Right cardiac atrium (tissue), 5 donors: ENCODE data around the gene PSMF1. TPM values are rescaled to one million over a fixed set of nuclear protein-coding genes. Genes with fewer than 3 reads are reported as not detected.

Experiments used
- ATAC-seq, 2 donors: fragments of 200-7000 bp; cut with Tn5 transposase; one replicate each; pipeline versions ENCODE4 v1.8.0 to v1.9.1; 2020; ENCODE audit warnings: moderate library complexity in 2 of 2, mild to moderate bottlenecking in 1 of 2
- DNase-seq, 3 donors: peaks; one replicate each; pipeline ENCODE4 v3.0.0-alpha.2; 2020
- H3K27ac ChIP-seq: one replicate; pipeline ENCODE4 v1.5.1; 2013; ENCODE audit warnings: mild to moderate bottlenecking, low read length, control low read depth, moderate library complexity
- H3K27me3 ChIP-seq: one replicate; pipeline ENCODE4 v1.6.1; 2013; ENCODE audit not compliant: control insufficient read depth, insufficient read depth
- H3K4me1 ChIP-seq: one replicate; pipeline ENCODE4 v1.6.1; 2013; ENCODE audit warnings: low read length; ENCODE audit not compliant: control insufficient read depth, insufficient read depth
- H3K4me3 ChIP-seq: one replicate; pipeline ENCODE4 v1.5.1; 2013; ENCODE audit warnings: low read length, control low read depth
- H3K9me3 ChIP-seq: one replicate; pipeline ENCODE4 v1.6.1; 2013; ENCODE audit warnings: low read length; ENCODE audit not compliant: control insufficient read depth
- WGBS: extraction: QIAGEN DNeasy Blood & Tissue Kit; methylation state at CpG from one replicate; pipeline ENCODE4 v1.1.7; 2013; 5-methylcytosine and 5-hydroxymethylcytosine counted together
- intact Hi-C, 4 donors: fragments of 100-400 bp; cut with DNase I; formaldehyde crosslinking; loops; one replicate each; pipeline versions ENCODE4 v1.11.0 to v1.14.0; 2022 to 2023
- polyA plus RNA-seq: library from polyadenylated mRNA; stranded (reverse); fragments of 200-250 nt; gene quantifications from one replicate; pipeline ENCODE4 v1.2.3, GENCODE V29; 2013
- total RNA-seq, 4 donors: library from RNA; stranded (reverse); fragmentation: NEBNext Ultra II Directional; extraction: Animal tissue kit (Norgen Biotek cat#: 25700); gene quantifications; one replicate each; pipeline ENCODE4 v1.2.1, GENCODE V29; 2021
- donor health status: healthy with polysubstance abuse.
- donor health status: DM: no; HTN: yes; CAD: no.
- donor health status: DM: no; HTN: no; CAD: no.
- donor health status: DM: no; HTN: yes; CAD: no; lungs with severe emphysema.
- donor health status: DM: yes; HTN: yes; CAD: no.

Gene PSMF1
- total and polyA plus RNA-seq, 5 donors, result 49.1 to 128 (median 115) TPM

DNA sequence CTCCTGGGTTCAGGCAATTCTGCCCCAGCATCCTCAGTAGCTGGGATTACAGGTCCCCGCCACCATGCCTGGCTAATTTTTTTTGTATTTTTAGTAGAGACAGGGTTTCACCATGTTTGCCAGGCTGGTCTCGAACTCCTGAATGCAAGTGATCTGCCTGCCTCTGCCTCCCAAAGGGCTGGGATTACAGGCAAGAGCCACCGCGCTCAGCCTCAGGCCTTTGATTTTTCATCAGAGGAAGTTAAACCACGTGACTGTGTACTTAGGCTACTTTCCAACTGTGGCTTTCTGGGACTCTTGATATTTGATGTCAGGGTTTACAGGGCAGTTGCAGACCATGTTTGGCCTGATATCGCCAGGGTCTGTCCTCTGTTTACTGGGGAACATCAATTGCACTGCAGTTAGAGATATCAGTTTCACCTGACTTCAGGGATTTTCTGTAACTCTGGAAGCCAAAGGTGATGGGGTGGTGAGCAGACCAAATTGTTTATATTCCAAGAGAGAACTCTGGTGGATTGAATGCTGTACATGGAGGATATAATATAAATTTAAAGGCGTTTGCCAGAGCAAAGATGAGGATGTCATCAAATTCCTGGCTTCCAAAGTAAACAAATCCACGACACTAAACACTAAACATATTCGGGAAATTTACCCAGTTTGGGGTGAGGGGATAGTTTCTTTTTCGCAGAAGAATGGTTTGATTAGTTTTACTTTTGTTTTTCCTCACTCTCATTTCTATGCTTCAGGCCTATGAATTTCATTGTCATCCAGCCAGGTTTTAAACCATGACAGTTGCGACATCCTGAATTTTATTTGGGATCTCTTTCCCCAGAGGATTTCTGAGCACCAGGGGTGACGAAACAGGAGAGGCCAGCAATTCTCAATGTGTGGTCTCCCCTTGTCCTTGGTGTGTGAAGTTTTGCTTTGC is 4.2 kb downstream of the PSMF1 start:
- Histone ChIP-seq H3K27me3 (no peaks in the 10 kb centered on the region), H3K4me3 (no peak overlapping the region), H3K9me3 (no peaks in the 10 kb centered on the region), H3K4me1 (peaks cover 14% of the 10 kb centered on the region), H3K27ac (no peak overlapping the region)
- WGBS, result 40% methylated on average over 12 of the region's 12 CpGs
- intact Hi-C loops, result no loop called here
- peak; percentile 55 to 82 (median 70) for DNase-seq
- ATAC-seq, result peak; percentile 38 to 50

- no peak overlapping the region for H3K27ac ChIP-seq
- 88% methylated on average over 3 of the region's 3 CpGs for WGBS
- peaks cover 11% of the 10 kb centered on the region for H3K4me1 ChIP-seq
- H3K9me3 ChIP-seq, result no peaks in the 10 kb centered on the region
- intact Hi-C loops, result no loop called here
- no peaks in the 10 kb centered on the region for H3K27me3 ChIP-seq
- no peak for DNase-seq
- ATAC-seq, result no peak
- H3K4me3 ChIP-seq, result no peak overlapping the region
Observed at GRCh38 chr20:1123666-1124065, 5.3 kb downstream of the PSMF1 start.

- Histone ChIP-seq H3K4me3 (no peak overlapping the region), H3K27me3 (no peaks in the 10 kb centered on the region), H3K27ac (no peak overlapping the region), H3K4me1 (peaks cover 10% of the 10 kb centered on the region), H3K9me3 (no peaks in the 10 kb centered on the region)
- intact Hi-C loops, result no loop called here
- no peak for DNase-seq
- WGBS, result 37% methylated on average over 3 of the region's 3 CpGs
- no peak for ATAC-seq
Observed at GRCh38 chr20:1124421-1124820, 6.0 kb downstream of the PSMF1 start.

- DNase-seq (no peak), ATAC-seq (no peak)
- 82% methylated on average over 7 of the region's 7 CpGs for WGBS
- Histone ChIP-seq H3K27ac (no peak overlapping the region), H3K4me3 (no peak overlapping the region), H3K27me3 (no peaks in the 10 kb centered on the region), H3K4me1 (peaks cover 6% of the 10 kb centered on the region), H3K9me3 (no peaks in the 10 kb centered on the region)
- intact Hi-C loops, result no loop called here
Observed at GRCh38 chr20:1125277-1125676, 6.9 kb downstream of the PSMF1 start.

DNA sequence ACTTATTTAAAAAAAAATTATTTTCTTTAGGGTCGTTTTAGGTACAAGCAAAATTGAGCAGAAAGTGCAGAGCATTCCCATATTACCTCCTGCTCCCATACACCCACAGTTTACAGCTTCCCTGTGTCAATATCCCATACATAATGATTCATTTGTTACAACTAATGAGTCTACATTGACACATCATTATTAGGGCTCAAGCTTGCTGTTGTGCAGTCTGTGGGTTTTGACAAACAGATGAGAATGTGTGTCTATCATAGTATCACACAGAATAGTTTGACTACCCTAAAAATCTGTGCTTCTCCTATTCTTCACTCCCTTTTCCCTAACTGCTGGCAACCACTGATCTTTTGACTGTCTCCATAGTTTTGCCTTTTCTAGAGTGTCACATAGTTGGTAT is 9.4 kb downstream of the PSMF1 start:
- ATAC-seq (no peak), DNase-seq (no peak)
- 87% methylated on average over 1 of the region's 1 CpG for WGBS
- Histone ChIP-seq H3K27ac (no peak overlapping the region), H3K27me3 (no peaks in the 10 kb centered on the region), H3K9me3 (no peaks in the 10 kb centered on the region), H3K4me1 (no peaks in the 10 kb centered on the region), H3K4me3 (no peak overlapping the region)
- intact Hi-C loops, result no loop called here

DNA sequence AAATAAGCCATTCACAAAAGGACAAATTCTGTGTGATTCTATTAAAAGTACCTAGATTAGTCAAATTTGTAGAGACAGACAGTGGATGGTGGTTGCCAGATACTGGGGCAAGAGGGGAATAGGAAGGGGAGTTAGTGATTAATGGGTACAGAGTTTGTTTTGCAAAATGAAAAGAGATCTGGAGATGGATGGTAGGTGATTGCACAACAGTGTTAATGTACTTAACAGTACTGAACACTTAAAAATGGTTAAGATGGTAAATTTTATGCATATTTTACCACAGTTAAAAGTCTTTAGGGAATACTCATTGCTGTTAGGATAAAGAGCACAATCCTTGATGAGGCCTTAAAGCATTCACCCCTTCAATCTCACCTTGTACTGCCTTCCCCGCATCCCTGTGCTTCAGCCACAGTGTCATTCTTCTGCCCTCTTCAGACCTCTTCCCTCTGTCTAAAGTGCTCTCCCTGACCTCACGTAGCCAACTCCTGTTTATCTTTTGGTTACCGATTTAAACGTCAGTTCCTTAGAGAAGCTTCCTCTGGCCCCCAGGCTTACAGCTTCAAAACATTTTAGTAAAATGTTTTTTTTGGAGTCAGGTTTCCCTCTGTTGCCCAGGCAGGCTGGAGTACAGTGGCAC is 11.8 kb downstream of the PSMF1 start:
- Histone ChIP-seq H3K4me3 (no peak overlapping the region), H3K27ac (no peak overlapping the region), H3K4me1 (no peaks in the 10 kb centered on the region), H3K27me3 (no peaks in the 10 kb centered on the region), H3K9me3 (no peaks in the 10 kb centered on the region)
- DNase-seq (no peak), ATAC-seq (peak in 1 of 2 donors; percentile 20)
- WGBS, result 75% methylated on average over 4 of the region's 4 CpGs
- intact Hi-C loops, result no loop called here

DNA sequence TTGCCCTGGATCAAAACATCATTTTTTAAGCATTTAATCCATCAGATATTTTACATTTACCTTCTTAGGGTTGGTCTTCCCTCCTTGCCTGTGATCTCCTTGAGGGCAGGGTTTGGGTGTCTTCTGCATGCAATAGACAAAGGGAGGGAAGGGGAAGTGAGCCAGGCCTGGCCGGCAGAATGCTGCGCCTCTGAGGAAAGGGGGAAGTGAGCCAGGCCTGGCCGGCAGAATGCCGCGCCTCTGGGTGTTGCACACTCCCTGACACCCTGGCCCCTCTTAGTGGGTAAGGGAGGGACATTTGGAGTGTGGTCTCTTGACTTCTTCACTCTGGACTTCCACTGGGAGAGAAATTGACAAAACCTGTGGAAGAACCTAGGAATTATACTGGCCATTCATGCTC is 12.4 kb downstream of the PSMF1 start:
- ATAC-seq (peak; percentile 79 to 86), DNase-seq (peak; percentile 55 to 86 (median 70))
- 68% methylated on average over 5 of the region's 5 CpGs for WGBS
- Histone ChIP-seq H3K4me1 (no peaks in the 10 kb centered on the region), H3K9me3 (no peaks in the 10 kb centered on the region), H3K27me3 (no peaks in the 10 kb centered on the region), H3K4me3 (no peak overlapping the region), H3K27ac (no peak overlapping the region)
- intact Hi-C loops, result no loop called here

- H3K9me3 ChIP-seq, result no peaks in the 10 kb centered on the region
- ATAC-seq, result no peak
- DNase-seq, result no peak
- H3K27ac ChIP-seq, result no peak overlapping the region
- H3K27me3 ChIP-seq, result no peaks in the 10 kb centered on the region
- no peak overlapping the region for H3K4me3 ChIP-seq
- no peaks in the 10 kb centered on the region for H3K4me1 ChIP-seq
- WGBS, result 97% methylated on average over 3 of the region's 3 CpGs
- intact Hi-C loops, result no loop called here
Observed at GRCh38 chr20:1131354-1131753, 13.0 kb downstream of the PSMF1 start.

DNA sequence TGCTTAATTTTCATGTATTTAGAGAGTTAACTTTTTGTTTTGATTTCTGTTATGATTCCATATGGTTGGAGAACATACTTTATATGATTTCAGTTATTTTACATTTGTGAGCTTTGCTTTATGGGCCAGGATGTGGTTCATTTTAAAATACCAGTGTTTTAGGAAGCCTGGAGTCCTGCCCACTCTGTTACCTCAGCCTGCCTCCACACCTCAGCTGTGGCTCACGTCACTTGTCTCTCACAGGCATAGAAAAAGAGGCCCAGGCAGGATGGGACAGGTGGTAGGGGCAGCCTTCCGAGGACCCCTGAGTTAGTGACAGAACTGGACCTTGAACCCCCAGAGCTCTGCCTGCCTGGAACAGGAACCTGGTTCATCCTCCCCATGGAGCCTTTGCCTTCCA is 16.0 kb downstream of the PSMF1 start:
- ATAC-seq (no peak), DNase-seq (no peak)
- Histone ChIP-seq H3K4me1 (no peaks in the 10 kb centered on the region), H3K4me3 (no peak overlapping the region), H3K27me3 (no peaks in the 10 kb centered on the region), H3K27ac (no peak overlapping the region), H3K9me3 (no peaks in the 10 kb centered on the region)
- intact Hi-C loops, result no loop called here
- WGBS, result 95% methylated on average over 2 of the region's 2 CpGs

GRCh38 chr20:1134836-1135235 is 16.4 kb downstream of the PSMF1 start:
- intact Hi-C loops, result no loop called here
- H3K27ac ChIP-seq, result no peak overlapping the region
- no peak for DNase-seq
- no peaks in the 10 kb centered on the region for H3K4me1 ChIP-seq
- H3K27me3 ChIP-seq, result no peaks in the 10 kb centered on the region
- no peak for ATAC-seq
- 91% methylated on average over 12 of the region's 12 CpGs for WGBS
- H3K9me3 ChIP-seq, result no peaks in the 10 kb centered on the region
- no peak overlapping the region for H3K4me3 ChIP-seq

DNA sequence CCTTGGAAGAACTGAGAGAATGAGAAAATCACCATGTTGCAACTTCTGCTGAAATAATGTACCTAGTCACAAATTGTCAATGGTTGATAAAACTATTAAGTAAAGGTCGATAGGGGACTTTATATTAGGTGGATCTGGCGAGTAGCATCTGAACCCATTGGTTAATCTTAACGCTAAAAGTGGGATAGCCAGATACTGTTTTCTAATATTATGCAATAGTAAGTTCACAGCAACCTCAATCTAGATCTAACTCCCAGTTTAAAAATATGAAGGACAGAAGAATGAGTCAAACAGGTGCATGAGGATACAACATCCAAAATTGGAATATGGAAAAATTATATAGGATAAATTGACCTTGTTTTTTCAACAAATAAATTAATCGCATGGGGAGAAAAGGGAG is 18.8 kb downstream of the PSMF1 start:
- DNase-seq (no peak), ATAC-seq (no peak)
- no peaks in the 10 kb centered on the region for H3K27me3 ChIP-seq
- intact Hi-C loops, result no loop called here
- H3K4me3 ChIP-seq, result no peak overlapping the region
- H3K9me3 ChIP-seq, result no peaks in the 10 kb centered on the region
- 80% methylated on average over 4 of the region's 4 CpGs for WGBS
- H3K27ac ChIP-seq, result no peak overlapping the region
- no peaks in the 10 kb centered on the region for H3K4me1 ChIP-seq
